Measurements from ENCODE around the gene STAM. TPM values are rescaled to one million over a fixed set of nuclear protein-coding genes. Genes with fewer than 3 reads are reported as not detected.

The STAM gene
- total and polyA plus RNA-seq, 2 donors (not counting 3 experiments of a cell fraction or from before 2014, with no cell fraction given): 17.7 to 20.0 TPM

DNA sequence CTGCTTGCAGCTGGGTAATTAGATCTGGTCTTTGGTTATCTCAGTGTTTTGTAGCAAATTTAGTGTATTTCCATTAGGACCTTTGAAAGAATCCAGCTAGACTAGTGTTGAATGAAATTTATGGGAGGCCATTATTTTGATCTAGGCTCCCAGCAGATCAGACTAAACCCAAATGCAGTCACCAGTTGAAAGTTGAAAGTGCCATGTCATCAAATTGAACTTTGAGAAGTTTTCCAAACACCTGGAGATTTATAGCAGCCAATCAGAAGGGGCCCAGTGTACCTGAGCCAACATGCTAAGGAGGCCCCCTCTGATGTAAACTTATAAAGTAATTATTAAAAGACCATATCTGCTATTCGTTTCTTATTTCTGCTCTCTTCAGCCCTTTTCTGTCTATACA is 96.7 kb downstream of the STAM start:
- ChIA-PET CTCF (interaction anchor here (1.4 kb wide), 1 partner anchor 132 kb away, joined by 3 read pairs; no protein-coding TSS in a partner anchor), POLR2A (no interaction called here)
- no peaks in the 10 kb centered on the region for H3K9me3 ChIP-seq (replicated peaks; ENCODE audit: control insufficient read depth, insufficient read depth, low read length)
- no peaks in the 10 kb centered on the region for H3K79me2 ChIP-seq (ENCODE audit: control insufficient read depth, insufficient read depth, low read length)
- H3K36me3 ChIP-seq (ENCODE audit: control insufficient read depth in 2 of 2, extremely low read depth in 1 of 2, insufficient read depth in 2 of 2, low read length in 2 of 2): no peaks in the 10 kb centered on the region
- H3K9me1 ChIP-seq (replicated peaks; ENCODE audit: control insufficient read depth, extremely low read depth, insufficient read depth, low read length): no peaks in the 10 kb centered on the region
- FAIRE-seq: no peak
- H3K27me3 ChIP-seq (ENCODE audit: control insufficient read depth in 2 of 2, insufficient read depth in 2 of 2, low read length in 2 of 2): no peaks in the 10 kb centered on the region
- TF ChIP-seq CTCF (IDR thresholded peaks at IDR 0.05; ENCODE audit: extremely low read depth in 1 of 2, insufficient read depth in 1 of 2, low read depth in 1 of 2, low read length in 2 of 2) (no peak), POLR2AphosphoS5 (IDR thresholded peaks at IDR 0.05; ENCODE audit: insufficient read depth, low read depth, low read length) (no peak), FOS (IDR thresholded peaks at IDR 0.05; ENCODE audit: borderline replicate concordance, insufficient read depth, low read length) (no peak), POLR2A (IDR thresholded peaks at IDR 0.05; ENCODE audit: low read depth, low read length) (no peak), MAX (IDR thresholded peaks at IDR 0.05; ENCODE audit: insufficient read depth, insufficient read length) (no peak), MYC (IDR thresholded peaks at IDR 0.05; ENCODE audit: low read depth, low read length) (no peak), JUN (IDR thresholded peaks at IDR 0.05; ENCODE audit: borderline replicate concordance, insufficient read depth, insufficient read length, low read depth) (no peak), GATA2 (IDR thresholded peaks at IDR 0.05; ENCODE audit: insufficient read depth, insufficient read length, low read depth, low read length) (no peak), EZH2 (IDR thresholded peaks at IDR 0.05; ENCODE audit: borderline replicate concordance, low read depth, low read length, severe bottlenecking) (no peak)
- H3K4me1 ChIP-seq (ENCODE audit: control insufficient read depth, extremely low read depth, insufficient read depth, low read length): peaks cover 25% of the 10 kb centered on the region
- H3K4me3 ChIP-seq (replicated peaks in 1 of 3; ENCODE audit: insufficient read depth in 1 of 3, low read depth in 1 of 3, low read length in 3 of 3): no peak overlapping the region
- no peak overlapping the region for H3K4me2 ChIP-seq (ENCODE audit: insufficient read depth, low read length)
- intact Hi-C loops (cut with micrococcal nuclease): no loop called here
- no peak overlapping the region for H3K27ac ChIP-seq (ENCODE audit: insufficient read depth, low read depth, low read length)
- BruUV-seq (replicated peaks): no TSS peak
- no peaks in the 10 kb centered on the region for H4K20me1 ChIP-seq (replicated peaks; ENCODE audit: control insufficient read depth, extremely low read depth, insufficient read depth, low read length)
- DNase-seq (ENCODE audit: low read depth, low spot score): no peak
- dilution Hi-C loops (cut with MboI; ENCODE audit: extremely low pct_ligation_motif_present, low sequenced_read_pairs): no loop called here
- H3K9ac ChIP-seq (replicated peaks; ENCODE audit: extremely low read depth, insufficient read depth, low read length): no peak overlapping the region
- H2AFZ ChIP-seq (ENCODE audit: low read depth, low read length): no peak overlapping the region
